K562 (cell line): ENCODE measurements around the gene TLL1.

Experiments used
- CBFB ChIP-seq: sonication (generic); formaldehyde crosslinking; IDR thresholded peaks from 2 replicates; pipeline ENCODE4 v1.4.0; 2020; ENCODE audit warnings: mild to moderate bottlenecking, missing genetic modification reagents
- CBX2 ChIP-seq: fragments of 200-600 bp; sonication (generic); IDR thresholded peaks from one replicate; pipeline ENCODE4 v1.6.1; 2012; ENCODE audit warnings: mild to moderate bottlenecking, low read length, inconsistent platforms; ENCODE audit not compliant: insufficient read depth, poor library complexity, severe bottlenecking
- FOXP1 ChIP-seq: sonication (generic); formaldehyde crosslinking; IDR thresholded peaks from 2 replicates; pipeline ENCODE4 v1.8.0; 2022; ENCODE audit warnings: mild to moderate bottlenecking, missing genetic modification reagents
- MED1 ChIP-seq: sonication (generic); formaldehyde crosslinking; IDR thresholded peaks from 2 replicates; pipeline ENCODE4 v1.8.1; 2023; ENCODE audit warnings: missing genetic modification reagents, borderline replicate concordance
- TEAD1 ChIP-seq, 2 experiments: fragments of 450-650 bp in 1 of 2; sonication (generic) in 1 of 2; formaldehyde crosslinking; IDR thresholded peaks; 2 replicates each; pipeline versions ENCODE4 v1.4.0 to v1.8.0; 2020 to 2022; ENCODE audit warnings: mild to moderate bottlenecking in 2 of 2, missing genetic modification reagents in 1 of 2
- ZBTB17 ChIP-seq: fragments of 450-650 bp; formaldehyde crosslinking; IDR thresholded peaks from 2 replicates; pipeline ENCODE4 v1.4.0; 2020; ENCODE audit warnings: mild to moderate bottlenecking
- ZNF41 ChIP-seq: fragments of 250-450 bp; sonication (Bioruptor Pico); conservative IDR thresholded peaks from 2 replicates; pipeline ENCODE4 v1.4.0; 2020; ENCODE audit warnings: mild to moderate bottlenecking
- TF ChIP-seq, protein P1 (sequence below): fragments of 250-450 bp; sonication (Bioruptor Pico); IDR thresholded peaks from 2 replicates; pipeline ENCODE4 v1.5.0; 2022; ENCODE audit warnings: mild to moderate bottlenecking

DNA sequence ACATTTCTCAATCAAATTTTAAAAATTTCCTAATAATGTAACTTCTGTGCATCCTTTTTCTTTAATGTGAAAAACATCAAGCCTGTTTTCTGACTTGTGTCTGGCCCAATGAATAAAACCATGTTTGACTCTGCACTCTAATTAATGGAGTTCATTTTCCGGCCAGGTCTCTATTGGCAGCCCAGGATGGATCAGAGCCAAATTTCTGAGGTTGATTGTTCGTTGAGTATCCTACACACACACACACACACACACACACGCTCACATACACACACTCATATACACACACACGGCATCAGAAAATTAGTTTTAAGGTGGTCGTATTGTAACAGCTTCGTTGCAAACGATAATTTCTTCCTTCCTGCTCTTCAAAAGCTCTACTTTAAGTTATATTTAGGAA lies 28.9 kb upstream of the TLL1 start:
- TF ChIP-seq FOXP1 (CRISPR knock-in tag) (no peak), MED1 (CRISPR knock-in tag) (no peak), ZBTB17 (CRISPR knock-in tag) (no peak), CBFB (CRISPR knock-in tag) (no peak), ZNF41 (CRISPR knock-in tag) (no peak), TEAD1 (CRISPR knock-in tag; IDR thresholded peaks at IDR 0.05) (no peak), CBX2 (no peak)
- TF ChIP-seq, protein P1, sequence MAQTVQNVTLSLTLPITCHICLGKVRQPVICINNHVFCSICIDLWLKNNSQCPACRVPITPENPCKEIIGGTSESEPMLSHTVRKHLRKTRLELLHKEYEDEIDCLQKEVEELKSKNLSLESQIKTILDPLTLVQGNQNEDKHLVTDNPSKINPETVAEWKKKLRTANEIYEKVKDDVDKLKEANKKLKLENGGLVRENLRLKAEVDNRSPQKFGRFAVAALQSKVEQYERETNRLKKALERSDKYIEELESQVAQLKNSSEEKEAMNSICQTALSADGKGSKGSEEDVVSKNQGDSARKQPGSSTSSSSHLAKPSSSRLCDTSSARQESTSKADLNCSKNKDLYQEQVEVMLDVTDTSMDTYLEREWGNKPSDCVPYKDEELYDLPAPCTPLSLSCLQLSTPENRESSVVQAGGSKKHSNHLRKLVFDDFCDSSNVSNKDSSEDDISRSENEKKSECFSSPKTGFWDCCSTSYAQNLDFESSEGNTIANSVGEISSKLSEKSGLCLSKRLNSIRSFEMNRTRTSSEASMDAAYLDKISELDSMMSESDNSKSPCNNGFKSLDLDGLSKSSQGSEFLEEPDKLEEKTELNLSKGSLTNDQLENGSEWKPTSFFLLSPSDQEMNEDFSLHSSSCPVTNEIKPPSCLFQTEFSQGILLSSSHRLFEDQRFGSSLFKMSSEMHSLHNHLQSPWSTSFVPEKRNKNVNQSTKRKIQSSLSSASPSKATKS, result no peak
